Activated T-cell treated with anti-CD3 and anti-CD28 coated beads for 4 hours (primary cell): ENCODE measurements around the gene MYADM.

Experiments used
- DNase-seq: peaks from one replicate; pipeline ENCODE4 v3.0.0-alpha.2; 2020

MYADM gene

DNA sequence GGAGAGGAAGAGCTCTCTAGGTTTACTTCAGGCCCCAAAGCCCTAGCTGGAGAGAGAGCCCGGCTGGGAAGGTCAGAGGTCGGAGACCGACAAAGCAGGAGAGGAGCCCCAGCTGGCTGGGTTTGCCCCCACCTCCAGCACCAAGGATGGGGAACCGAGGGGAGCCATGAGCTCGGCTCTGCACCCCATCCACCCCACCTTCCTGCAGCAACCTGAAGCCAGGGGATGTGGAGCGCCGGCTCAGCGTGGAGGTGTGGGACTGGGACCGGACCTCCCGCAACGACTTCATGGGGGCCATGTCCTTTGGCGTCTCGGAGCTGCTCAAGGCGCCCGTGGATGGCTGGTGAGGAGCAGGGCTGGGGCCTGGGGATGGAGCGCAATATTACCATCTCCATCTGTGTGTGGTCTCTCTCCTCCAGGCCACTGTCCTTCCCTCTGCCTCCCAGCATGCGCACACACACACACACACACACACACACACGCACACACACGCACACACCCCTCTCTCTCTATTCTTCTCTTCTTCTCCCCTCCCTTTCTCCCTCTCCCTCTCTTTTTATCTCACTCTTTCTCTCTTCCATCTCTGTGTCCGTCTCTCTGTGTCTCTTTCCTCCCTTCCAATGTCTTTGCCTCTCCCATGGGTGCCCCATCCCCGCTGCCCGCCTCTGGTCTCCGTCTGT lies 24.8 kb downstream of the MYADM start:
- no peak for DNase-seq

DNA sequence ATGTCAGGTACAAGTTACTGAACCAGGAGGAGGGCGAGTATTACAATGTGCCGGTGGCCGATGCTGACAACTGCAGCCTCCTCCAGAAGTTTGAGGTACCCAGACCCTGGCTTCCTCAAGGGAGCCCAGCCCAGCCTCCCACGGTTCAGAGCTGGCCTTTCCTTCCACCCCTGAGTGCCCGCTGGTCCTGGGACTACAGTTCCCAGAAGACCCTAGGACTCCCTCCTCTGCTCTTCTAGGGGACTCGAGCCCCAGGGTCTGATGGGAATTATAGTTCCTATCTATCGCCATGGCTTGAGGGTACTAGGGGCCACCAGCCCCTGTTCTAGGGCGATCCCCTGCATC lies 25.3 kb downstream of the MYADM start:
- DNase-seq = no peak

DNA sequence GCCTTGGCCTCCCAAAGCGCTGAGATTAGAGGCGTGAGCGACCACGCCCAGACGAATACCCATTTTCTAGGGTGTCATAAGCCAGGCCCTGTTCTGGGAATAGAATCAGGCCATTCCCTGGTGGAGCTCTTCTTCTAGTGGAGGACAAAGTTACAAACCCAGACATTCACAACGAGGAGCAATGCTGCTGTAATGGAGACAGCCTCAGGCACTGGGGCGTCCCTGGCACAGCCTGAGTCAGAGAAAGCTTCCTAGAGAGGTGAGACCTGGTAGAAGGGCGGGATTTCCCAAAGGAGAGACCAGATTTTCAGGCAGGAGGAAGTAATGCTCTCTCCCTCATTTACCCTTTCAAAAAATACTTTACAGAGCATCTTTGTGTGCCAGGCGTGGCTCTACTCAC lies 27.0 kb downstream of the MYADM start:
- no peak for DNase-seq

DNA sequence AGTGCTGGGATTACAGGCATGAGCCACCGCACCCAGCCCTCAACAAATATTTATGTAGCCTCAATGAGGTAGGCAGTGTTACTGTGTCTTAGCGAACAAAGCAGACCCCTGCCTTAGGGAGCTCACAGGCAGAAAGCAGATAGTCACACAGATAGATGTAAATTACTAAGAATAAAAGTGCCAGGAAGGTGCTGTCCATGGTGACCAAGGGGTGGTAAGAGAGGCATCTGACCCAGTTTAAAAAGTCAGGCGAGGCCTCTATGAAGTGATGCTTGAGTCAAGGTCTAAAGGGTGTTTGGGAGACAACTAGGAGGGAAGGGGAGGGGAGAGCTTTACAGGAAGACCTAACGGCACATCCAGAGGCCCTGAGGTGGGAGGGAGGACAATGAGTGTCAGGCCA lies 29.0 kb downstream of the MYADM start:
- DNase-seq = no peak

DNA sequence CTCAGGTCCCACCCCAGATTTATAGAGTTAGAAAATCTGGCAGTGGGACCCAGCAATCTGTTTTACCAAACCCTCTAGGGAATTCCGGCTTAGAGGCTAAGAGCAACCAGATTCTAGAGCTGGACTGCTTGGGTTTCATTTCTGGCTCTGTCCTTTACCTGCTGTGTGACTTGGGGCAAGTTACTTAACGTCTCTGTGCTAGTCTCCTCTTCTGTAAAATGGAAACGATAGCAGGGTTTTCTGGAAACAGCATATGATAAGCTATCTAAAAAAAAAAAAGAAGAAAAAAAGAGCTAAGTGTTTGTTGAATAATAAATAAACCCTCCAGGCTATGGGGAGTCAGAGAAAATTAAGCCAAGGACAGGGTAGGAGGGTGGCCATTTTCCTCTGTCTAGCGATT lies 29.8 kb downstream of the MYADM start:
- DNase-seq = no peak

DNA sequence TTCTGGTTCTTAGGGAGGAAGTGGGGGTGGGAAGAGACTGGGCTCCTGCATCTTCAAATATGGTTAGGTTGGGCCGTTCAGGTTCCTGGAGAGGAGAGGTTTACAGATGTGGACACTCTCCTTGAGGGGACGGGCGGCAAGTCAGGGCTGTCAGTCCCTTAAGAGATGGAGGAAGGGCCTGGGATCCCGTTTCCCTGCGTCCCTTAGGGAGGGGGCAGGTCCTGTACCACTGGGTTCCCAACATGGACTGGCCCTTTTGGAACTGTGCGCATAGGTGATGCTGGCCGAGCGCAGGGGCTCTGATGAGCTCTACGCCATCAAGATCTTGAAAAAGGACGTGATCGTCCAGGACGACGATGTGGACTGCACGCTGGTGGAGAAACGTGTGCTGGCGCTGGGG lies 30.5 kb downstream of the MYADM start:
- DNase-seq = no peak

- no peak for DNase-seq
Measured at GRCh38 chr19:53898636-53899341, 31.1 kb downstream of the MYADM start.

DNA sequence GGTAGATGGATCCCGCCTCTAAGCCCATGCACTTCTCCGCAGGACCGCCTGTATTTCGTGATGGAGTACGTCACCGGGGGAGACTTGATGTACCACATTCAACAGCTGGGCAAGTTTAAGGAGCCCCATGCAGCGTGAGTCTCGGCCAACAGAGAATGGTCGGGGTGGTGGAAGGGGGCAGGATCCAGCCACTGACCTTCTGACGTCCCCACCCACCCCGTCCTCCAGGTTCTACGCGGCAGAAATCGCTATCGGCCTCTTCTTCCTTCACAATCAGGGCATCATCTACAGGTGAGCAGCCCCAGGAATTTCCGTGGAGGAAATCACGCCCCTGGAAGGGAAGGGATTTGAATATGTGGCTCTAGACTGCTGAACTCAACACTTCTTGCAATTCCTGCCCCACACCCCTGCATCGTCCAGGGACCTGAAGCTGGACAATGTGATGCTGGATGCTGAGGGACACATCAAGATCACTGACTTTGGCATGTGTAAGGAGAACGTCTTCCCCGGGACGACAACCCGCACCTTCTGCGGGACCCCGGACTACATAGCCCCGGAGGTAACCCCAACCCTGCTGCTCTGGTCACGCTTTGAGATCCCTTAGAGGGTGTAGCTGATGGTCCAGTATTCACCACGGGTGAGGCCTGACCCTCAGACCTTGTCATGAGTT lies 32.6 kb downstream of the MYADM start:
- DNase-seq = no peak

- no peak for DNase-seq
Measured at GRCh38 chr19:53903055-53903680, 35.5 kb downstream of the MYADM start.

DNA sequence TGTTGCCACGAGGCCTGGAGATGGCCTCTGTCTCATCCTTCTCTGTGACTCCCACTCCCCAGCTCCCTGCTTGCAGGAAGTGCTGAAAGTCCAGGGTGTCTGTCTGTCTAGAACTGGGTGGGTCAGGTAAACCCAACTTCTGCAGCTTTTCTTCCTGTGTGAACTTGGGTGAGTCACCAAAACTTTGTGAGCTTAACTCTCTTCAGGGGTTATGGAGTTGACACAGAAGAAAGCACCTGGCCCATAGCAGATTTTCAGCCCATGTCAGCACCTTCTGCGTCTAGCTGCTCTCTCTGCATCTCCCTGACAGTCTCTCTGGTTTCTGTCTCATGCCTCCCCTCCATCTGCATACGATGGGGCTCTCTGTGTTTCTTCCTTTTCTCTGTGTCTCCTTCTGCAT lies 37.2 kb downstream of the MYADM start:
- DNase-seq = no peak

DNA sequence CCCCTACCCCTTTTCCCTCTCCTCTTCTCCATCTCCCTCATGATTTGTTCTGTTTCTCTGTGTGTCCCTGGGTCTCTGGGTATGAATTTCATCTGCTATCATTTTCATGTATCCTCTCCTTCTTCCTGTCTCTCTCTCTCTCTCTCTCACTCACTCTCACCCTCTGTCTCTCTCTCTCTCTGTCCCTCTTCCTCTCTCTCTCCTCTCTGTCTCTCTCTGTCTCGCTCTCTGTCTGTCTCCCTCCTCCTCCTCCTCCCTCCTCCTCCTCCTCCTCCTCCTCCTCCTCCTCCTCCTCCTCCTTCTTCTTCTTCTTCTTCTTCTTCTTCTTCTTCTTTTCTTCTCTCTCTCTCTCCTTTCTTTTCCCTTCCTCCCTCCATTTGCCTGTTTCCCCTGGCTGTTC lies 38.1 kb downstream of the MYADM start:
- no peak for DNase-seq

DNA sequence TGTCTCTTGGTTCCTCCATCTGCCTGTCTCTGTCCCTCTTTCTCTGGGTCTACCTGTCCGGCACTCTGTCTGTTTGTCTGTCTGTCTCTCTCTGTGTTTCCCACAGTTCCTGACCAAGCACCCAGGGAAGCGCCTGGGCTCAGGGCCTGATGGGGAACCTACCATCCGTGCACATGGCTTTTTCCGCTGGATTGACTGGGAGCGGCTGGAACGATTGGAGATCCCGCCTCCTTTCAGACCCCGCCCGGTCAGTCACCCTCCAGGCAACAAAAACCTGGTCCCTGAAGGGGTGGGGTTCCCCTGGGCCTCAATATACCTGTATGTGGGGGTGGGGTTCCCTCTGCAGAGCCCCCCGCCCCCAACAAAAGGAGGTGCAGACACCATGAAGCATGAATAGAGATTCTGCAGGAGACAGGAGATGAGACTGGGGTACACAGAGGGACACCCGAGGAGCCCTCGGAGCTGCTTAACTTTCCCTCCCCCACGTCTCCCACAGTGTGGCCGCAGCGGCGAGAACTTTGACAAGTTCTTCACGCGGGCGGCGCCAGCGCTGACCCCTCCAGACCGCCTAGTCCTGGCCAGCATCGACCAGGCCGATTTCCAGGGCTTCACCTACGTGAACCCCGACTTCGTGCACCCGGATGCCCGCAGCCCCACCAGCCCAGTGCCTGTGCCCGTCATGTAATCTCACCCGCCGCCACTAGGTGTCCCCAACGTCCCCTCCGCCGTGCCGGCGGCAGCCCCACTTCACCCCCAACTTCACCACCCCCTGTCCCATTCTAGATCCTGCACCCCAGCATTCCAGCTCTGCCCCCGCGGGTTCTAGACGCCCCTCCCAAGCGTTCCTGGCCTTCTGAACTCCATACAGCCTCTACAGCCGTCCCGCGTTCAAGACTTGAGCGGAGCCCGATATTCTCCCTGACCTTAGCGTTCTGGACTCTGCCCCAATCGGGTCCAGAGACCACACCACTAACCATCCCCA lies 38.8 kb downstream of the MYADM start:
- peak; percentile 68 for DNase-seq

DNA sequence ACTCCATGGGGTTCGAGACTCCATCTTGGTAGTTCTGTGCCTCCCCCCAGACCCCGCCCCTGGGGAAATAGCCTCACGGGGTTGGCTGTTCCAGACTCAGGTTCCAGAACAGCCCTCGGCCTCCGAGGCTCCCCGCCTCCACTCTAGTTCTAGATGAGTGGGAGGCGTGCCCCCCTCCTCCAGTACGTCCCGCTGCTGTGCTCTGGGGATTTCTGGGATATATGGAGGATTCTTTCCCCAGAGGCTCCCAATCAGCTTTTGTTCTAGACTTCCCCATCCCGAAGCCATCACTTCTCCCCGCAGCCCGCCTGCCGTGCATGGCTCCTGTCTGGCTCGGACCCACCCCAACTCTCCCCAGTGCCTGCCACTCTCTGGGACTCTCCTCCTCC lies 39.5 kb downstream of the MYADM start:
- DNase-seq = no peak

DNA sequence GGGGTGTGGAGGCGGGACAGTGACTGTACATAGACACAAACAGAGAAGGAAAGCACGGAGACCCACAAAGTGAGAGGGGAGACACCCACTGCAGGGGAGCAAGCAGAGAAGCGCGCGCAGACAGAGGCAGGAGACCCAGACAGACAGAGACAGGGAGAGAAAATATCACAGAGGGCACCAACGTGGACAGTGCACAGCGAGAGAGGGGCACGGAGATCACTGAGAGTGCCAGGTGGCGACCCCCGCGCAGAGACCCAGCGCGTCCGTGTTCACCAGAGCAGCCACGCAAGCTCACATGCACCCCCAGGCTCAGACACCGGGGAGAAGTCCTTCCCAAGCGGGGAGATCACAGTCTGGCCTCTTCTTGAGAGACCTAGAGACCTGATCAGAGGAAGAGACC lies 40.0 kb downstream of the MYADM start:
- no peak for DNase-seq

GRCh38 chr19:53908106-53908934 lies 40.6 kb downstream of the MYADM start:
- DNase-seq = peak; percentile 16

GRCh38 chr19:53908935-53909415 lies 41.3 kb downstream of the MYADM start, which contains the start of gene CACNG7:
Gene CACNG7 (plus strand): TSS chr19:53909278. CDS start chr19:53912832, 3,554 bp downstream.
- DNase-seq = no peak

- no peak for DNase-seq
Measured at GRCh38 chr19:53909471-53910169, 41.9 kb downstream of the MYADM start.

DNA sequence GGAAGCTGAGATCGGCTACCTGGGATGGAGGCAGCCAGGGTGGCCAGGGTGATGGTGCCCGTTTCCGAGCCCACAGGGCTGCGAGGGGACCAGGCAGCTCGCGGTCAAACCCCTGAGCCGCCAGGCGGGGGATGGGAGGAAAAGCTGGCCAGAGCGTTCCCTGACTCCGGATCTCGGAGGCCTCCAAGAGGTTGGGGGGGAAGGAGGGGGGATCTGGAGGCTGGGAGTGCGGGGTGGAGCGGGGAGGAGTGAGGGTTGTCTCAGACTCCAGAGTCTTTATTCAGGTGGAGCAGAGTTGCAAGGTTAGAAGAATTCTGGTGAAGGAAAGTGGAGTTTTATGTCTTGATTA lies 42.5 kb downstream of the MYADM start:
- no peak for DNase-seq

DNA sequence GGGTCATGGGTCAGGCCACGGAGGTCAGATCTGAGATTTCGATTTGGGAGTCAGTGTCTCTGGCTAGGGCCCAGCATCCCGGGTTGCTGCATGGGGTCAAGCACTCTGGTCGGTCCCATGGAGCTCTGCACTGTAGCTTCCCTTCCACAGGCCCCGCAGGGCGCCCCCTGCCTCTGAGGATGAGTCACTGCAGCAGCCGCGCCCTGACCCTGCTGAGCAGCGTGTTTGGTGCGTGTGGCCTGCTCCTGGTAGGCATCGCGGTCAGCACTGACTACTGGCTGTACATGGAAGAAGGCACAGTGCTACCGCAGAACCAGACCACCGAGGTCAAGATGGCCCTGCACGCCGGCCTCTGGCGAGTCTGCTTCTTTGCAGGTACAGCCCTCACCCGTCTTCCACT lies 45.0 kb downstream of the MYADM start:
- DNase-seq = no peak

DNA sequence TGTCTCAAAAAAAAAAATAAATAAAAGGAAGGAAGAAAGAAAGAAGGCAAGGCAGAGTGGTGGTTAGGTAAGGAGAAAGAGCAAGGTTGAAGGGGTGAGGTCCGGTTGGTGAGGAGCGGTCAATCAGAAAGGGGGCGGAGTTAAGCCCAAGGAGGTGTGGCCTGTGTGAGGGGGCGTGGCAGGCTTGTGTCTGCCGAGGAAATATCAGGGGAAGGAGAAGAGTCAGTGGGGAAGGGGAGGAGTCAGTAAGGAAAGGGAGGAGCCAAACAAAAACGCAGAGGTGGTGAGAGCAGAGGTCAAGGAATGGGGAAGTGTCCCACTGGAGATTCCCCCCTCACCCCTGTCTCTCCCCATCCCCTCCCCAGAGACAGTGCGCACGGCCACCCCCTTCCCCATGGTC lies 47.3 kb downstream of the MYADM start:
- DNase-seq = no peak

DNA sequence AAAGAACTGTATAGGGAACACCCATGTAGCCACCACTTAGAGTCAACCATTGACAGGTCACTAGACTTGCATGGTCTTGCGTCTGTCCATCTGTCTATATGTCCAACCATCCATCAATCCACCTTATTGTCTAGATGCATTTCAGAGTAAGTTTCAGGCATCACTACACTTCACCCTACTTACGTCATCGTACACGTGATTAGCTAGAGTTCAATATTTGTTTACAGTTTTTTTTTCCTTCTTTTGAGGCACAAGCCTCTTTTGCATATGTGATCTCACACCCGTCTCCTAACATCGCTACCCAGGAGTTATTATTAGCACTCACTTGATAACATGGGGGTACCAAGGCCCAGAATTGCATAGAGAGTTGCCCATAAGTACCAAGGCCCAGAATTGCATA lies 48.3 kb downstream of the MYADM start:
- no peak for DNase-seq
